Islet precursor cell (in vitro differentiated cells): Measurements from ENCODE around the gene CAV2.
A peak's percentile ranks its signal among the peaks of the same experiment; 100 is the strongest.

ENCODE experiments used
- DNase-seq: peaks from one replicate; pipeline ENCODE4 v3.0.0-alpha.2; 2018

CAV2 gene

GRCh38 chr7:116525298-116525912 is 25.9 kb downstream of the CAV2 start:
- DNase-seq: peak; percentile 71

GRCh38 chr7:116525913-116526861 is 26.6 kb downstream of the CAV2 start:
- peak; percentile 91 for DNase-seq

- DNase-seq: no peak
Observed at GRCh38 chr7:116526897-116527296, 27.4 kb downstream of the CAV2 start.

DNA sequence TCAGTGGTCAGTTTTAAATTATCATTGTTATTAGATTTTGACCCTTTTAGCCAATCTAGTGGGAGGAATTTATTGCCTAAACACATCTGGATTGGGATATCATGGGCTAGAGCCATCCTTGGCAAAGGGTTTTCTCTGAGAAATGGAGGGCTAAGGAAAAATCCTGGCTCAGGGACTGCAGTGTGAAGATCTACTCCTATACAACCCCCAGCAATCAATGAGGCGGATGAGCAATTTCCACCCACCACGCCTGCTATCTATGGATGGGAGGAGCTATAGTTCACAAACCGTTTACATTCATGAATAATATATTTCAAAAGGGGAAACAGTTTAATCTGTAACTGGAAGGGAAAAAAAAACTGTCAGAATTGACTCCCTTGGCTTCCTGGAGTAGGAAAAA is 28.0 kb downstream of the CAV2 start:
- no peak for DNase-seq

DNA sequence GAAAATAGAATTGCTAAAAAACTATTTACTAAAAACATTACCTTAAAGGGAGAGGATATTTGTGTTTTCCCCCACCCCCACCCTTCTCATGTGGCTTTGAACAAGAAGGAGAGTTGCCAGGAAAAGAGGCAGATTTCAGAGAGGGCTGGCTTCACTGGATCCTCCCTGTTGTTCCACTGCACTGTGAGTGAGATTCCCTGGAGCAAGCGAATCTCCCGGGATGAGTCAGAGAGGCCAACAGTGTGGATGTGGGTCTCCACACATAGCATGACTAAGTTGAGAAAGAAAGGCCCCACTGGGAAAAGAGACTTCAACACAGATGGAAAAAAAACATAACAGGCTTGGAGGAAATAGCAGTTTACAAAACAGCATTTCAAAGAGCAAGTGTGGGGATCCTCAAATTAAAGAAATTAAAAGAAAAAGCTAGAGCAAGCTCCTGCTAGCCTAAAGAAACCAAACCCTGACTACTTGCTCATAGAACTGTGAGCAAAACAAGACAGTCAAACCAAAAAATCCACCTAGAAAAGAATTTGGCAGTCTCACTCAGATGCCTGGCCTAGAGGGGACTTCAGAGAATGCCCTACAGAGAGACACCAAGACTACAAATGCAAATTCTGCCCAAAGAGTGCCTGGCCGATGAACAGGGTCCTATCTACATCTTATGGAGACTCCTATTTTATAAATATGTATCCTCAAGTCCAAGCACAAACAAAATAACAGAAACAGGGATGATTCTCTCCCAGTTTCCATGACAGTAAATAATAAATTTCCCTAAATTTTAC is 28.7 kb downstream of the CAV2 start:
- peak; percentile 88 for DNase-seq

- DNase-seq: no peak
Observed at GRCh38 chr7:116529250-116529649, 29.7 kb downstream of the CAV2 start.

DNA sequence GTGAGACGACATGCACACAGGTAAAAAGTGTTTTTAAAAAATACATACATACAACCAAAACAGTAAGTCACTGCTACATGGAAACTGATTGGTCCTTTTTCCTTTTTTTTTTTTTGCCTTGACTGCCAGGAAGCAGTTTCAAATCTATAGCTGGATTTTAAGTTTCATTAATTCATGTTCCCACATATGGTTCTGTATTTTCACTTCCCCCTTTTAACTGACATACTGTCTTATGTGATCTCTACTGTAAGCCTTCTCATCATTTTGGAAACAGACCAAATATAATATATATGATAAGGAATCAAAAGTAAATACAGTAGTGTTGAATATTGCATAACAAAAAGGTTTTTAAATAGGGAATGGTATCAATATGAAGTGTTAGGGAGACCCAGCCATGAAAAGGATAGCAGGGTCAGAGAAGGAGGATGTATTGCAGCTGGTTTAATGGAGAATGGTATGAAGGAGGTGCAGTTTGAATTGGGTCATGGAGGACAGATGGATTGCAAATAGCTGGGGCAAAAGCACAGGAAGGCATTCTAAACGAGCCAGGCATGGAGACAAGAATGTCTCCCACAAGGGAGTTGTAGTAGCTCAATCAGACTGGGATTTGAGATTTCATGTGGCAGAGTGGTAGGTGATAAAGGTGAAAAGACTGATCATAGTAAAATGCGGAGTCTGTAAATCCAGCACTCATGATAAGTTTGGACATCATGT is 30.7 kb downstream of the CAV2 start:
- no peak for DNase-seq

- DNase-seq: no peak
Observed at GRCh38 chr7:116532102-116532688, 32.7 kb downstream of the CAV2 start.

- no peak for DNase-seq
Observed at GRCh38 chr7:116534790-116535189, 35.3 kb downstream of the CAV2 start.

DNA sequence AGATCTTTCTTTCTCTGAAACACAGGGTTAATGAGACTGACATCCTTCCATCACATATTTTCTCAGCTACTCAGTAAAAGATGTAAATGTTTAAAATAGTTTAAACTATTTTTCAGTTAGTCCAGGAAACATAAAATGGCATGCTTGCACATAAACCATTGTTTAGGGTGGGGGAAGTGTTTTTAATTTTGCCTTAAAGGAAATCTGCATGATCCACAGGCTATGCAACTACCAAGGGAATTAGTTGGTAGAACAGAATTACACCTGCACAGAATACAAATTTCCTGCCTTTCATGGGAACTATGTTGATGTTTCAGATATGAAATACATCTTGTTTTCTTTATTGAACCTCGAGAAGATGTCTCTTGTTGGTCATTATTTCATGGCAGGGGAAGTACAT is 35.9 kb downstream of the CAV2 start:
- no peak for DNase-seq

- DNase-seq: no peak
Observed at GRCh38 chr7:116538138-116538537, 38.6 kb downstream of the CAV2 start.

GRCh38 chr7:116539879-116540278 is 40.3 kb downstream of the CAV2 start:
- no peak for DNase-seq

- no peak for DNase-seq
Observed at GRCh38 chr7:116540743-116541142, 41.2 kb downstream of the CAV2 start.

DNA sequence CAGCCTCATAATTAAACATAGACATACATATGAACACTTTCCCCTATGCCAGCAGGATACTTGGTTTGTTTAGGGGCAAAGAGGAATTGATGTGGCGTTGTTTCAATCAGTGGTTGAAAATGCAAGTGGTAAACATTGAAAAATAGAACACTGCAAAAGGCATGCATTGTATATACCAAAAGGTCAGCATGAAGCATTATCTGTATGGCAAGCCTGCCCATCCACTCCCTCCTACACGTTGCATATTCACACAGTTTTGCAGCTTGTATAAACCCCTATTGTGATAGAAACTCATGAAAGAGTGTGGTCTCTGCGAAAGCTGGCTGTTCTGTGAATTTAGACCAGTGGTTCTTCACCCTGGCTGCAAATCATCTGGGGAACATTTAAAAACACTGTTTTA is 42.4 kb downstream of the CAV2 start:
- no peak for DNase-seq

- DNase-seq: peak; percentile 64
Observed at GRCh38 chr7:116542618-116543017, 43.1 kb downstream of the CAV2 start.

DNA sequence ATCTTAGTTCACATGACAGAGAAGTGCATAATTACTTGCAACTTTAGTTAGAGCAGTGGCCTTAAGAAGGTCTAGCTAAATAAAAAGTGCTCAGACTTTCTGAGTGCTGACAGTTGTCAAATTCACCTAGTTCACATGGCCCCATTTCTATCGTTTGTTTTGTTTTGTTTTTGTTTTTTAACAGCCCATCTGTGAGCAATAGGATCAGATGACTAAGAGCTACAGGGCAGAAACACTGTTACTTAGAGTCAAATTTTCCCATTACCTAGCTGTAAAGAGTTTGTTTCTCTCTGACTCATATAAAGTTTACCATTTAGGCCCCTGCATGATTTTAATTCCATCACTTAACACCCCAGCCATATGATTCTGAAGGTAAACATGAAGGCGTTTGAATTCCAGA is 44.1 kb downstream of the CAV2 start:
- DNase-seq: no peak

DNA sequence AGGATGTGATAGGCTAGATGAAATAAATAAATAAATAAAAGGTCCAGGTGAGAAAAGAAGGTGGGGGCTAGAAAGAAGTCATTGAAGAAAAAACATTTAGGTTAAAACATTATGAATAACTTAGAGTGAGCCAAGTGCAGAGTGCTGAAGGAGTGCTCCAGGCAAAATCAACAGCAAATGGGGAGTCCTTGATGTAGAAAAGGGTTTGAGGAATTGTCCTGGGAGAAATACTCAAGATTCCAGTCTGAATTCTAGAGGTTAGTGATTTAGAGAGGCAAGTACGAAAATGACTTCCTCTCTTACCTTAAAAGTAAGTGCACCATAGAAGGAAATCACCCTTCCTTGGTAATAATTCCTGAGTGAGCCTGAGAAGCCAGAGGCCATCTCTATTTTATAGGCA is 44.9 kb downstream of the CAV2 start:
- DNase-seq: peak; percentile 60

- DNase-seq: no peak
Observed at GRCh38 chr7:116545411-116545993, 46.0 kb downstream of the CAV2 start.

GRCh38 chr7:116546054-116546453 is 46.5 kb downstream of the CAV2 start:
- no peak for DNase-seq

DNA sequence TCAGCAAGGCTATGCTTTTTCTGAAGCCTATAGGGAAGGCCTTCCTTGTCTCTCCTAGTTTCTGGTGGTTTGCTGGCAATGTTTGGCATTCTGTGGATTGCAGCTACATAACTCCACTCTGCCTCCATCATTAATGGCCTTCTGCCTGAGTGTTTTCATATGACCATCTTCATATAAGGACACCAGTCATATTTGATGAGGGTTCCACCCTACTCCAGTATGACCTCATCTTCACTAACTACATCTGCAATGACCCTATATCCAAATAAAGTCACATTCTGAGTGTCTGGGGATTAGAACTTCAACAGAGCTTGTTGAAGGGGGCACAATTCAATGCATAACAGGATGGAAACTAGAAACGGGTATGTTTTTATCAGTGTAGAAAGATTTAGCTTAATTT is 47.4 kb downstream of the CAV2 start:
- DNase-seq: no peak

DNA sequence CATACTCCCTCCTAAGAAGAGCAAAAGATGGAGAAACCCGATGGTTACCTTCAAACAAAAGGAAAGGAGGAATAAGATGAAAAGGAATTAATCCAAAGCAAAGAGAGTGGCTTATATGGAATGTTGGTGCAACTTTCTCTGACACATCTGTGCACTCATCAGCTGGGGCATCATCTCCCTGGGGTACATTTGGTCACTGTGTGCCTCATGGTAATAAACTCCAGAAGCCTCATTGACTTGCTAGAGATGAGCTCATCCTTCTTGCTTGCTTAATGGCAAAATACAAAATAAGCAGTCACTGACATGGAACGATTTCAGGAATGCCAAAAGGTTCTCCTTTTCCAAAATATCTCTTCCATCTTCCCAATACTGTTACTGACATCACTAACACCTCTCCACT is 47.8 kb downstream of the CAV2 start:
- DNase-seq: no peak

GRCh38 chr7:116548506-116548905 is 49.0 kb downstream of the CAV2 start:
- DNase-seq: no peak
